AG09309 (cell line): Measurements from ENCODE around the gene LYRM4.

Experiments used
- DNase-seq: peaks from one replicate; pipeline ENCODE4 v3.0.0-alpha.2; 2010; ENCODE audit warnings: low read depth
- H3K4me3 ChIP-seq: 2 replicates; pipeline ENCODE4 v1.5.1; 2011; ENCODE audit warnings: mild to moderate bottlenecking, low read depth, low read length, moderate library complexity; ENCODE audit not compliant: control insufficient read depth
- CTCF ChIP-seq: IDR thresholded peaks from 2 replicates; pipeline ENCODE4 v1.5.1; 2011; ENCODE audit warnings: mild to moderate bottlenecking, low read depth, low read length, inconsistent platforms; ENCODE audit not compliant: insufficient read depth, control insufficient read depth; ENCODE audit errors: missing control alignments

LYRM4 gene

GRCh38 chr6:5087389-5087788, 173.4 kb downstream of the LYRM4 start:
- DNase-seq, result no peak
- H3K4me3 ChIP-seq, result no peak overlapping the region
- TF ChIP-seq CTCF, result no peak

DNA sequence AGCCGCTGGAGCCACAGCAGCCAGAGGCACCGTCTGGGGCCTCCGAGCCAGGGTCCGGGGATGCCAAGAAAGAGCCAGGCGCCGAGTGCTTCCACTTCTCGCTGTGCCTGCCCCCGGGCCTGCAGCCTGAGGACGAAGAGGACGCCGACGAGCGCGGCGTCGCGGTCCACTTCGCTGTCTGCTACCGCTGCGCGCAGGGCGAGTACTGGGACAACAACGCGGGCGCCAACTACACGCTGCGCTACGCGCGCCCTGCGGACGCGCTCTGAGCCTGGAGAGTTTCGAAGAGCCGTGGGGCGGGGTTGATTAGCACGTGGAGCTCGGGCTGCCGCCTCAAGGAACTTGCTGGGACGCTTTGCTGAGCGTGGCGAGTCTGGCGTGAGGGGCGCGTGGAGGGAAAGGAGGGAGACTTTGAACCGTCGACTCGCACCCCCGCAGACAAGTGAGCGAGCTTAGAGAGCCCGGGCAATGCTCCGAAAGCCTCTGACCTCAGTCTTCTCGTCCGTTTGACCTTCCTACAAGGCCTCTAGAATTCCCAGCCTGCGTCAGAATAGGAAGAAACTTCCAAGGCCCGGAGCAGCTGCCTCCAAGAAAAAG, 174.4 kb downstream of the LYRM4 start:
- no peak overlapping the region for H3K4me3 ChIP-seq
- TF ChIP-seq CTCF, result no peak
- no peak for DNase-seq

- DNase-seq, result no peak
- H3K4me3 ChIP-seq, result peak overlapping the region; percentile 51
- no peak for TF ChIP-seq CTCF
These were observed 175.0 kb downstream of the LYRM4 start for GRCh38 chr6:5085648-5086293.

- no peak for TF ChIP-seq CTCF
- peak within 1 kb of the TSS; percentile 51 for H3K4me3 ChIP-seq
- no peak for DNase-seq
These were observed 175.7 kb downstream of the LYRM4 start, which contains the start of gene PPP1R3G for GRCh38 chr6:5084781-5085647. Gene PPP1R3G (plus strand): TSS chr6:5085341. CDS start chr6:5085486, 145 bp downstream.

DNA sequence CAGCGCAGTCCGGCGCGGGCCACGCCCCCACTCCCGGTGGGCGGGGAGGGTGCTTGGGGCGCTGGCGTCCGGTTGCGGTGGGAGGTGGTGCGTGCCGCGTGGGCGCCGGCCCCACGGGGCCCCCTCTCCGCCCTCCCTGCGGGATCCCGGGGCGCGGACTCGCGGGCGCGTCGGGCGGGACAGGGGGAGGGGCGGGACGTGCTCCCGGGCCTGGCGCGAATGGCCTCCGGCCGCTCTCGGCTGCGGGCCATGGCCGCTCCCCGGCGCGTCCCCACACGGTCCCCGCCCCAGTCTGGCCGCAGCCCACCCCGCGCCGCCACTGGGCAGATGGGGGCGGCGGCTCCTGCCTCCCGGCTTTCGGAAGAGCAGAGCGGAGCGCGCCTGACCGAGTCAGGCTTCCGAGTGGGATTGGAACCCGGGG, 176.4 kb downstream of the LYRM4 start:
- peak overlapping the region; percentile 51 for H3K4me3 ChIP-seq
- DNase-seq, result no peak

More for the DNA sequence above, 176.4 kb downstream of the LYRM4 start:
- TF ChIP-seq CTCF, result no peak
